K562 (cell line): ENCODE measurements around the gene ATXN3L. TPM values are rescaled to one million over a fixed set of nuclear protein-coding genes. Genes with fewer than 3 reads are reported as not detected.

ENCODE experiments used
- ATAC-seq: fragments of 200-7000 bp; cut with Tn5 transposase; 3 replicates; pipeline ENCODE4 v1.9.1; 2020; ENCODE audit warnings: moderate library complexity
- BruUV-seq: library from RNA; stranded (reverse); fragments of 400-500 nt; replicated peaks from 2 replicates; lab custom pipeline; 2021; lab: Mats Ljungman, UMichigan
- CTCF ChIA-PET: fragments of 300-600 bp; formaldehyde crosslinking; extraction: SDS; loops from one replicate; lab custom pipeline; 2021; ENCODE audit warnings: low intra/inter-chr PET ratio; lab: Yijun Ruan, JAX
- POLR2A ChIA-PET: fragments of 300-600, 350-650 bp; sonication (Branson Sonifier 250); formaldehyde crosslinking; extraction: SDS; loops from one replicate; lab custom pipeline; 2021; ENCODE audit warnings: antibody characterized with exemption, inconsistent platforms; lab: Yijun Ruan, JAX
- DNase-seq, 4 experiments: peaks; one replicate each; pipeline versions ENCODE4 v3.0.0 to v3.0.0-alpha.2; 2011 to 2018; ENCODE audit warnings: low spot score in 3 of 4, mixed read lengths in 3 of 4; ENCODE audit errors: extremely low read depth in 1 of 4
- FAIRE-seq: peaks from 2 replicates; lab custom pipeline; 2011; peaks lifted over from hg19 to GRCh38; lab: Jason Lieb, UNC
- H2AFZ ChIP-seq: 2 replicates; pipeline ENCODE4 v1.6.0; 2011; ENCODE audit warnings: low read depth, low read length, control low read depth, inconsistent platforms
- H3K27ac ChIP-seq: fragments of 200-600 bp; 3 replicates; pipeline ENCODE4 v1.8.0; 2011; ENCODE audit warnings: low read depth, mild to moderate bottlenecking, control low read depth, inconsistent platforms, low read length, moderate library complexity, mixed read lengths; ENCODE audit errors: extremely low read depth
- H3K27me3 ChIP-seq, 2 experiments: fragments of 300-600 bp in 1 of 2; 2 replicates in 1 of 2; 3 replicates in 1 of 2; pipeline versions ENCODE4 v1.6.0 to v1.8.0; 2011; ENCODE audit warnings: inconsistent platforms in 2 of 2, low read length in 2 of 2, mild to moderate bottlenecking in 1 of 2, mixed read lengths in 1 of 2, moderate library complexity in 1 of 2; ENCODE audit not compliant: control insufficient read depth in 2 of 2, insufficient read depth in 2 of 2
- H3K36me3 ChIP-seq: fragments of 300-600 bp; 3 replicates; pipeline ENCODE4 v1.8.0; 2011; ENCODE audit warnings: mild to moderate bottlenecking, low read length, inconsistent platforms; ENCODE audit not compliant: control insufficient read depth, insufficient read depth
- H3K4me1 ChIP-seq, 2 experiments: fragments of 200-600 bp in 1 of 2; replicated peaks in 1 of 2; 2 replicates in 1 of 2; 3 replicates in 1 of 2; pipeline versions ENCODE4 v1.5.1 to v1.8.0; 2011; ENCODE audit warnings: inconsistent platforms in 2 of 2, low read length in 2 of 2, mild to moderate bottlenecking in 1 of 2, mixed read lengths in 1 of 2, moderate library complexity in 1 of 2; ENCODE audit not compliant: control insufficient read depth in 2 of 2, insufficient read depth in 2 of 2
- H3K4me2 ChIP-seq: 2 replicates; pipeline ENCODE4 v1.6.1; 2011; ENCODE audit warnings: low read length, control low read depth, inconsistent platforms, mixed read lengths; ENCODE audit not compliant: insufficient read depth
- H3K4me3 ChIP-seq: fragments of 200-600 bp; sonication (generic), shearing (Covaris generic); 2 replicates; pipeline ENCODE4 v1.5.1; 2016; ENCODE audit warnings: control low read depth, inconsistent platforms
- H3K79me2 ChIP-seq: fragments of 200-600 bp; 3 replicates; pipeline ENCODE4 v1.8.0; 2011; ENCODE audit warnings: low read length, inconsistent platforms; ENCODE audit not compliant: control insufficient read depth, insufficient read depth
- H3K9ac ChIP-seq, 2 experiments: 2 replicates each; pipeline versions ENCODE4 v1.6.0 to v1.6.1; 2011; ENCODE audit warnings: low read depth in 2 of 2, low read length in 2 of 2, control low read depth in 1 of 2, inconsistent platforms in 1 of 2, mild to moderate bottlenecking in 1 of 2, mixed read lengths in 1 of 2; ENCODE audit not compliant: insufficient read depth in 1 of 2
- H3K9me1 ChIP-seq: one replicate; pipeline ENCODE4 v1.6.0; 2011; ENCODE audit warnings: inconsistent platforms, mild to moderate bottlenecking, low read length, moderate library complexity; ENCODE audit not compliant: control insufficient read depth, insufficient read depth
- H3K9me3 ChIP-seq: replicated peaks from 2 replicates; pipeline ENCODE4 v1.5.1; 2011; ENCODE audit warnings: low read depth, low read length, inconsistent platforms; ENCODE audit not compliant: control insufficient read depth, insufficient read depth
- H4K20me1 ChIP-seq: replicated peaks from 2 replicates; pipeline ENCODE4 v1.6.1; 2011; ENCODE audit warnings: low read length, inconsistent platforms, mixed read lengths; ENCODE audit not compliant: control insufficient read depth, insufficient read depth
- ASH1L ChIP-seq: fragments of 450-650 bp; IDR thresholded peaks from 2 replicates; pipeline ENCODE4 v1.6.1; 2018; ENCODE audit warnings: borderline replicate concordance, mild to moderate bottlenecking, low read depth; ENCODE audit not compliant: partially characterized antibody
- ESRRB ChIP-seq: fragments of 250-450 bp; sonication (Bioruptor Pico); IDR thresholded peaks from 2 replicates; pipeline ENCODE4 v1.5.0; 2020; ENCODE audit warnings: mild to moderate bottlenecking, moderate library complexity, borderline replicate concordance
- KLF1 ChIP-seq: fragments of 450-650 bp; IDR thresholded peaks from 2 replicates; pipeline ENCODE4 v1.6.1; 2016; ENCODE audit warnings: missing genetic modification characterization, missing compliant biosample characterization
- POLR3G ChIP-seq: IDR thresholded peaks from 2 replicates; pipeline ENCODE4 v1.6.1; 2011; ENCODE audit not compliant: insufficient read length, insufficient replicate concordance; ENCODE audit errors: extremely low read depth
- SIX5 ChIP-seq, 2 experiments: IDR thresholded peaks; 2 replicates each; pipeline ENCODE4 v1.6.1; 2011; ENCODE audit warnings: low read length in 2 of 2, borderline replicate concordance in 1 of 2, low read depth in 1 of 2, mild to moderate bottlenecking in 1 of 2, moderate library complexity in 1 of 2; ENCODE audit not compliant: insufficient read depth in 1 of 2
- SNIP1 ChIP-seq: fragments of 450-650 bp; IDR thresholded peaks from 2 replicates; pipeline ENCODE4 v1.7.1; 2017; ENCODE audit warnings: low read depth, mild to moderate bottlenecking
- WGBS: fragments of 100-300 bp; shearing (Covaris generic); methylation state at CpG from one replicate; pipeline ENCODE4 v1.1.6; 2016; ENCODE audit warnings: low coverage, mixed read lengths; ENCODE audit not compliant: insufficient coverage; ENCODE audit errors: missing lambda C conversion rate; 5-methylcytosine and 5-hydroxymethylcytosine counted together
- in situ Hi-C: fragments of 300-500 bp; cut with MboI; formaldehyde crosslinking; loops from 4 replicates; pipeline ENCODE4 v1.15.0; 2018; ENCODE audit warnings: inconsistent platforms, mixed read lengths
- intact Hi-C: fragments of 100-400 bp; cut with micrococcal nuclease; formaldehyde crosslinking; loops from 2 replicates; pipeline ENCODE4 v1.14.2; 2022
- polyA plus RNA-seq, 8 experiments: library from polyadenylated mRNA; depleted of rRNA in 4 of 8; stranded (reverse) in 5 of 8; unstranded in 3 of 8; fragments of >200 nt; fragmentation: Nextera tagmentation in 2 of 8; fragmentation: Illumina TruSeq in 1 of 8; extraction: Ambion mirVana in 2 of 8; extraction: Trizol in 1 of 8; gene quantifications; 2 replicates each; pipeline versions ENCODE4 v1.2.1 to v1.2.3, GENCODE V29; 2011 to 2014; ENCODE audit warnings: inconsistent platforms in 1 of 8, missing spikeins in 1 of 8
- total RNA-seq, 7 experiments: library from RNA; depleted of rRNA in 6 of 7; stranded (reverse); fragments of >200 nt in 6 of 7; fragmentation: Illumina TruSeq in 2 of 7; extraction: Trizol in 2 of 7; gene quantifications; 2 replicates each; pipeline versions ENCODE4 v1.2.1 to v1.2.3, GENCODE V29; 2011 to 2021; ENCODE audit warnings: low replicate concordance in 1 of 7
- TF ChIP-seq, protein P1 (sequence below): fragments of 250-450 bp; sonication (Bioruptor Pico); IDR thresholded peaks from 2 replicates; pipeline ENCODE4 v1.8.0; 2022; ENCODE audit warnings: moderate library complexity, mild to moderate bottlenecking, inconsistent platforms
- TF ChIP-seq, protein P2 (sequence below): sonication (generic); formaldehyde crosslinking; IDR thresholded peaks from 2 replicates; pipeline ENCODE4 v1.8.0; 2022; ENCODE audit warnings: missing genetic modification reagents, mild to moderate bottlenecking, borderline replicate concordance
- TF ChIP-seq, protein P3 (sequence below): conservative IDR thresholded peaks from 2 replicates; pipeline ENCODE4 v1.6.1; 2011; ENCODE audit warnings: low read depth, mild to moderate bottlenecking, low read length; ENCODE audit not compliant: control insufficient read depth
- TF ChIP-seq, protein P4 (sequence below), 3 experiments: fragments of 200-800 bp in 1 of 3; sonication (Bioruptor generic) in 1 of 3; sonication (generic) in 1 of 3; formaldehyde crosslinking in 1 of 3; IDR thresholded peaks; 2 replicates each; pipeline versions ENCODE4 v1.6.1 to v1.8.0; 2016 to 2022; ENCODE audit warnings: mild to moderate bottlenecking in 2 of 3, missing compliant biosample characterization in 2 of 3, missing genetic modification characterization in 2 of 3, missing genetic modification reagents in 1 of 3
- TF ChIP-seq, protein P5 (sequence below): IDR thresholded peaks from 2 replicates; pipeline ENCODE4 v1.6.1; 2016; ENCODE audit warnings: missing genetic modification characterization, missing compliant biosample characterization

The ATXN3L gene
- total and polyA plus RNA-seq, 9 of the 15 experiments (the other 6 are each of a cell fraction or from before 2014, with no cell fraction given), result 0.04 to 0.31 TPM; not detected in 7

DNA sequence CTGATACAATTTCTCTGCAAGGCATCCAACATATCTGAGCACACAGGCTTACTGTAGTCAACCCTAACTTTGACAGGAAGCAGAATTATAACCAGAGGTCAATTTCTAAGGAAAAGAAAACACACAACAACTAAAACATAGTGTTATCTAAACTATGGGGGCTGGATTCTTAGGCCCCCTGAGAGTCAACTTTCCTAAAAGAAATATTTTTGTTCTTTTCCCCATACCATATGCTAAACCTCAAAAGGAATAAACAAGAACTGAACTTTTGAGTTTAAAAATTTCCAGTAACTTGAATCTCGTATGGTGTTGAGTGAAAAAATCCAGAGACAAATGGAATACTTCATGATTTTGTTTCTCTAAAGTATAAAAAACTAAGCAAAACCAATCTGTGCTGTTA lies 42.9 kb downstream of the ATXN3L start:
- Histone ChIP-seq H3K79me2 (no peaks in the 10 kb centered on the region), H3K9me3 (no peaks in the 10 kb centered on the region), H2AFZ (no peak overlapping the region), H4K20me1 (no peaks in the 10 kb centered on the region), H3K36me3 (no peaks in the 10 kb centered on the region), H3K4me1 (peaks cover 0 to 4% of the 10 kb centered on the region in 2 experiments; a peak in 3 of 5 replicates), H3K27ac (no peak overlapping the region), H3K4me2 (no peak overlapping the region), H3K27me3 (no peaks in the 10 kb centered on the region), H3K4me3 (no peak overlapping the region), H3K9ac (no peak overlapping the region), H3K9me1 (no peaks in the 10 kb centered on the region)
- POLR2A ChIA-PET, result no interaction called here
- no peak for FAIRE-seq
- CTCF ChIA-PET, result no interaction called here
- 13% methylated on average over 1 of the region's 1 CpG for WGBS
- intact Hi-C loops, result no loop called here
- ATAC-seq, result no peak
- in situ Hi-C loops, result no loop called here
- BruUV-seq, result no TSS peak
- DNase-seq, result no peak
- TF ChIP-seq, protein P1, sequence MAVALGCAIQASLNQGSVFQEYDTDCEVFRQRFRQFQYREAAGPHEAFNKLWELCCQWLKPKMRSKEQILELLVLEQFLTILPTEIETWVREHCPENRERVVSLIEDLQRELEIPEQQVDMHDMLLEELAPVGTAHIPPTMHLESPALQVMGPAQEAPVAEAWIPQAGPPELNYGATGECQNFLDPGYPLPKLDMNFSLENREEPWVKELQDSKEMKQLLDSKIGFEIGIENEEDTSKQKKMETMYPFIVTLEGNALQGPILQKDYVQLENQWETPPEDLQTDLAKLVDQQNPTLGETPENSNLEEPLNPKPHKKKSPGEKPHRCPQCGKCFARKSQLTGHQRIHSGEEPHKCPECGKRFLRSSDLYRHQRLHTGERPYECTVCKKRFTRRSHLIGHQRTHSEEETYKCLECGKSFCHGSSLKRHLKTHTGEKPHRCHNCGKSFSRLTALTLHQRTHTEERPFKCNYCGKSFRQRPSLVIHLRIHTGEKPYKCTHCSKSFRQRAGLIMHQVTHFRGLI (CRISPR knock-in tag), result no peak
- TF ChIP-seq ASH1L (no peak), SNIP1 (no peak), POLR3G (no peak), SIX5 (IDR thresholded peaks at IDR 0.05; ENCODE audit: borderline replicate concordance in 1 of 2, insufficient read depth in 1 of 2, low read depth in 1 of 2, low read length in 2 of 2) (no peak), ESRRB (CRISPR knock-in tag) (no peak), KLF1 (no peak)
- TF ChIP-seq, protein P2, sequence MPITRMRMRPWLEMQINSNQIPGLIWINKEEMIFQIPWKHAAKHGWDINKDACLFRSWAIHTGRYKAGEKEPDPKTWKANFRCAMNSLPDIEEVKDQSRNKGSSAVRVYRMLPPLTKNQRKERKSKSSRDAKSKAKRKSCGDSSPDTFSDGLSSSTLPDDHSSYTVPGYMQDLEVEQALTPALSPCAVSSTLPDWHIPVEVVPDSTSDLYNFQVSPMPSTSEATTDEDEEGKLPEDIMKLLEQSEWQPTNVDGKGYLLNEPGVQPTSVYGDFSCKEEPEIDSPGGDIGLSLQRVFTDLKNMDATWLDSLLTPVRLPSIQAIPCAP, result no peak
- TF ChIP-seq, protein P3, sequence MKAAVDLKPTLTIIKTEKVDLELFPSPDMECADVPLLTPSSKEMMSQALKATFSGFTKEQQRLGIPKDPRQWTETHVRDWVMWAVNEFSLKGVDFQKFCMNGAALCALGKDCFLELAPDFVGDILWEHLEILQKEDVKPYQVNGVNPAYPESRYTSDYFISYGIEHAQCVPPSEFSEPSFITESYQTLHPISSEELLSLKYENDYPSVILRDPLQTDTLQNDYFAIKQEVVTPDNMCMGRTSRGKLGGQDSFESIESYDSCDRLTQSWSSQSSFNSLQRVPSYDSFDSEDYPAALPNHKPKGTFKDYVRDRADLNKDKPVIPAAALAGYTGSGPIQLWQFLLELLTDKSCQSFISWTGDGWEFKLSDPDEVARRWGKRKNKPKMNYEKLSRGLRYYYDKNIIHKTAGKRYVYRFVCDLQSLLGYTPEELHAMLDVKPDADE, result no peak
- TF ChIP-seq, protein P4, sequence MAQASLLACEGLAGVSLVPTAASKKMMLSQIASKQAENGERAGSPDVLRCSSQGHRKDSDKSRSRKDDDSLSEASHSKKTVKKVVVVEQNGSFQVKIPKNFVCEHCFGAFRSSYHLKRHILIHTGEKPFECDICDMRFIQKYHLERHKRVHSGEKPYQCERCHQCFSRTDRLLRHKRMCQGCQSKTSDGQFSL (CRISPR knock-in tag; IDR thresholded peaks at IDR 0.05), result no peak
- TF ChIP-seq, protein P4 (tag; IDR thresholded peaks at IDR 0.05), result no peak
- TF ChIP-seq, protein P5, sequence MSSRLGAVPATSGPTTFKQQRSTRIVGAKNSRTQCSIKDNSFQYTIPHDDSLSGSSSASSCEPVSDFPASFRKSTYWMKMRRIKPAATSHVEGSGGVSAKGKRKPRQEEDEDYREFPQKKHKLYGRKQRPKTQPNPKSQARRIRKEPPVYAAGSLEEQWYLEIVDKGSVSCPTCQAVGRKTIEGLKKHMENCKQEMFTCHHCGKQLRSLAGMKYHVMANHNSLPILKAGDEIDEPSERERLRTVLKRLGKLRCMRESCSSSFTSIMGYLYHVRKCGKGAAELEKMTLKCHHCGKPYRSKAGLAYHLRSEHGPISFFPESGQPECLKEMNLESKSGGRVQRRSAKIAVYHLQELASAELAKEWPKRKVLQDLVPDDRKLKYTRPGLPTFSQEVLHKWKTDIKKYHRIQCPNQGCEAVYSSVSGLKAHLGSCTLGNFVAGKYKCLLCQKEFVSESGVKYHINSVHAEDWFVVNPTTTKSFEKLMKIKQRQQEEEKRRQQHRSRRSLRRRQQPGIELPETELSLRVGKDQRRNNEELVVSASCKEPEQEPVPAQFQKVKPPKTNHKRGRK (tag), result no peak
